ENCODE measurements around the gene TMEM156.

TMEM156 gene, protein sequence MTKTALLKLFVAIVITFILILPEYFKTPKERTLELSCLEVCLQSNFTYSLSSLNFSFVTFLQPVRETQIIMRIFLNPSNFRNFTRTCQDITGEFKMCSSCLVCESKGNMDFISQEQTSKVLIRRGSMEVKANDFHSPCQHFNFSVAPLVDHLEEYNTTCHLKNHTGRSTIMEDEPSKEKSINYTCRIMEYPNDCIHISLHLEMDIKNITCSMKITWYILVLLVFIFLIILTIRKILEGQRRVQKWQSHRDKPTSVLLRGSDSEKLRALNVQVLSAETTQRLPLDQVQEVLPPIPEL

GRCh38 chr4:39032218-39033085, at the start of gene TMEM156:
TMEM156 (minus strand) TSS chr4:39032409; CDS start chr4:39032313, 96 bp downstream.
- no peaks in the 10 kb centered on the region for H3K36me3 ChIP-seq (ENCODE audit: control insufficient read depth in 1 of 2, insufficient read depth in 2 of 2, low read length in 2 of 2)
- H3K27ac ChIP-seq (ENCODE audit: low read length), result peak within 1 kb of the TSS; percentile 45
- no peaks in the 10 kb centered on the region for H3K27me3 ChIP-seq (ENCODE audit: low read depth, low read length)
- H3K9me3 ChIP-seq (ENCODE audit: control insufficient read depth in 1 of 2, low read length in 2 of 2), result no peaks in the 10 kb centered on the region
- H3K4me1 ChIP-seq (ENCODE audit: control insufficient read depth in 1 of 2, insufficient read depth in 2 of 2, low read length in 2 of 2), result peaks cover 0 to 3% of the 10 kb centered on the region in 2 donors
- no peak within 1 kb of the TSS for H3K4me3 ChIP-seq (ENCODE audit: low read depth in 1 of 2, low read length in 2 of 2)

GRCh38 chr4:39078829-39079228, 46.6 kb upstream of the TMEM156 start:
- Histone ChIP-seq H3K27ac (ENCODE audit: low read length) (no peak overlapping the region), H3K27me3 (ENCODE audit: low read depth, low read length) (no peaks in the 10 kb centered on the region), H3K4me1 (ENCODE audit: control insufficient read depth in 1 of 2, insufficient read depth in 2 of 2, low read length in 2 of 2) (no peaks in the 10 kb centered on the region), H3K4me3 (ENCODE audit: low read depth in 1 of 2, low read length in 2 of 2) (no peak overlapping the region), H3K9me3 (ENCODE audit: control insufficient read depth in 1 of 2, low read length in 2 of 2) (no peaks in the 10 kb centered on the region), H3K36me3 (ENCODE audit: control insufficient read depth in 1 of 2, insufficient read depth in 2 of 2, low read length in 2 of 2) (peaks cover 5 to 16% of the 10 kb centered on the region in 2 donors)

DNA sequence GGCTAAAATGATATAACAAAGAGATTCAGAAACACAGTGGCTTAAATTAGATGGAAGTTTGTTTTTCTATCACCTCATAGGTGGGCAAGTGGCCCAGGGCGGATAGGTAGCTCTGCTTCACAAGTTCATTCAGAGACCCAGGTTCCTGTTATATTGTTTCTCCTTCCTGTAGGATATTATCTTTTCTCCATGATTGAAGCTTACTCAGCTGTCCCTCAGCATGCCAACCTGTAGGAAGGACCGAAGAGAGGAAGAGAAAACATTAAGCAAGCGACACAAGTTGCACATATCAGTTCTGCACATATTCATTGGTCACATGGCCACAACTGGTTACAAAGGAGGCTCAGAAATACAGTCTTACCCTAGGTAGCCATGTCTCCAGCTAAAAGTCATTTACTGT, 36.7 kb upstream of the TMEM156 start:
- Histone ChIP-seq H3K9me3 (ENCODE audit: control insufficient read depth in 1 of 2, low read length in 2 of 2) (no peaks in the 10 kb centered on the region), H3K4me3 (ENCODE audit: low read depth in 1 of 2, low read length in 2 of 2) (no peak overlapping the region), H3K36me3 (ENCODE audit: control insufficient read depth in 1 of 2, insufficient read depth in 2 of 2, low read length in 2 of 2) (no peaks in the 10 kb centered on the region), H3K4me1 (ENCODE audit: control insufficient read depth in 1 of 2, insufficient read depth in 2 of 2, low read length in 2 of 2) (no peaks in the 10 kb centered on the region), H3K27me3 (ENCODE audit: low read depth, low read length) (no peaks in the 10 kb centered on the region), H3K27ac (ENCODE audit: low read length) (no peak overlapping the region)

DNA sequence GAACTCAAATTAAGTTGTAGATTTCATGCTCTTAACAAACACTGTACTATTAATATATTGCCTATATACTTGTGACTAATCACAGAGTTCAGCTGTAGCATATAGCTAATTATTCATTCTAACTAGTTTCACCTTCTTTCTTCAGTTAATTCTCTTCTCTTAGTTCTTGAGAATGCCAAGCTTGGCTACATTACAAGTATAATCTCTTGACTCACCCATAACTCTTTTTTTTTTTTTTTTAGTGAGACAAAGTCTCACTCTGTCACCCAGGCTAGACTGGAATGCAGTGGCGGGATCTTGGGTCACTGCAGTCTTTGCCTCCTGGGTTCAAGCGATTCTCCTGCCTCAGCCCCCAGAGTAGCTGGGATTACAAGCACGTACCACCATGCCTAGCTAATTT, 35.2 kb upstream of the TMEM156 start:
- H3K4me3 ChIP-seq (ENCODE audit: low read depth in 1 of 2, low read length in 2 of 2), result no peak overlapping the region
- H3K27me3 ChIP-seq (ENCODE audit: low read depth, low read length), result no peaks in the 10 kb centered on the region
- no peaks in the 10 kb centered on the region for H3K9me3 ChIP-seq (ENCODE audit: control insufficient read depth in 1 of 2, low read length in 2 of 2)
- no peak overlapping the region for H3K27ac ChIP-seq (ENCODE audit: low read length)
- no peaks in the 10 kb centered on the region for H3K36me3 ChIP-seq (ENCODE audit: control insufficient read depth in 1 of 2, insufficient read depth in 2 of 2, low read length in 2 of 2)
- H3K4me1 ChIP-seq (ENCODE audit: control insufficient read depth in 1 of 2, insufficient read depth in 2 of 2, low read length in 2 of 2), result peaks cover 0 to 8% of the 10 kb centered on the region in 2 donors

- no peak overlapping the region for H3K27ac ChIP-seq (ENCODE audit: low read length)
- no peaks in the 10 kb centered on the region for H3K9me3 ChIP-seq (ENCODE audit: control insufficient read depth in 1 of 2, low read length in 2 of 2)
- H3K27me3 ChIP-seq (ENCODE audit: low read depth, low read length), result no peaks in the 10 kb centered on the region
- no peaks in the 10 kb centered on the region for H3K36me3 ChIP-seq (ENCODE audit: control insufficient read depth in 1 of 2, insufficient read depth in 2 of 2, low read length in 2 of 2)
- H3K4me3 ChIP-seq (ENCODE audit: low read depth in 1 of 2, low read length in 2 of 2), result no peak overlapping the region
- peaks cover 0 to 12% of the 10 kb centered on the region in 2 donors for H3K4me1 ChIP-seq (ENCODE audit: control insufficient read depth in 1 of 2, insufficient read depth in 2 of 2, low read length in 2 of 2)
Observed at GRCh38 chr4:39067031-39067430, 34.8 kb upstream of the TMEM156 start.

DNA sequence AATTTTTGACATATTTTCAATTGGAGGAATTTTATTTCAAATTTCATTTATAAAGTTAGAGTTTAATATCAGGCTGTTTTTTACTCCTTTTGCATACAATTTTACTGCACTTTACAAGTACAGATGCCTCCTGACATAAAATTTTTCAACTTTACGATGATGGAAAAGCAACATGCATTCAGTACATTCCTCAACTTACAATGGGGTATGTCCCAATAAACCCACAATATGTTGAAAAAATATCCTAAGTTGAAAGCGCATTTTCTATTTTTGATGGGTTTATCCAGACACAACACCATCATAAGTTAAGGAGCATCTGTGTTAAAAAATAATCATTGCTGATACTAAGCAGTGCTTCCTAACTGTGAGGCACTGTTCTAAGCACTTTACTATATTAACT, 34.2 kb upstream of the TMEM156 start:
- H3K4me3 ChIP-seq (ENCODE audit: low read depth in 1 of 2, low read length in 2 of 2), result no peak overlapping the region
- H3K9me3 ChIP-seq (ENCODE audit: control insufficient read depth in 1 of 2, low read length in 2 of 2), result no peaks in the 10 kb centered on the region

GRCh38 chr4:39063430-39063829, 31.2 kb upstream of the TMEM156 start:
- H3K9me3 ChIP-seq (ENCODE audit: control insufficient read depth in 1 of 2, low read length in 2 of 2), result no peaks in the 10 kb centered on the region
- no peaks in the 10 kb centered on the region for H3K27me3 ChIP-seq (ENCODE audit: low read depth, low read length)
- H3K4me3 ChIP-seq (ENCODE audit: low read depth in 1 of 2, low read length in 2 of 2), result no peak overlapping the region
- H3K4me1 ChIP-seq (ENCODE audit: control insufficient read depth in 1 of 2, insufficient read depth in 2 of 2, low read length in 2 of 2), result peaks cover 0 to 28% of the 10 kb centered on the region in 2 donors
- no peak overlapping the region for H3K27ac ChIP-seq (ENCODE audit: low read length)
- no peaks in the 10 kb centered on the region for H3K36me3 ChIP-seq (ENCODE audit: control insufficient read depth in 1 of 2, insufficient read depth in 2 of 2, low read length in 2 of 2)

More for the DNA sequence above, 34.2 kb upstream of the TMEM156 start:
- H3K27me3 ChIP-seq (ENCODE audit: low read depth, low read length), result no peaks in the 10 kb centered on the region
- no peak overlapping the region for H3K27ac ChIP-seq (ENCODE audit: low read length)
- H3K4me1 ChIP-seq (ENCODE audit: control insufficient read depth in 1 of 2, insufficient read depth in 2 of 2, low read length in 2 of 2), result peaks cover 0 to 17% of the 10 kb centered on the region in 2 donors
- H3K36me3 ChIP-seq (ENCODE audit: control insufficient read depth in 1 of 2, insufficient read depth in 2 of 2, low read length in 2 of 2), result no peaks in the 10 kb centered on the region

DNA sequence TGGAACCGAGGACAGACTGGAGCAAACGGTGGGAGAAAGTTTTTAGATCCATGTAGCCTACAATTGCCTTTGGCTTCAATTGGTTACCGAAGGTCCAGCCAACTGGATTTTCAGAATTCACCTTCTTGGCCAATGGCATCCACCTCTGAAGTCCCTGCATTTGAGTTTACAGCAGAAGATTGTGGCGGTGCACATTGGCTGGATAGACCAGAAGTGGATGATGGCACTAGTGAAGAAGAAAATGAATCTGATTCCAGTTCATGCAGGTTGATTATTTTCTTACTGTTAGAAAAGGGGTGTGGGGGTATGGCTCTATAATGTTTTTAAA, 30.5 kb upstream of the TMEM156 start:
- no peaks in the 10 kb centered on the region for H3K9me3 ChIP-seq (ENCODE audit: control insufficient read depth in 1 of 2, low read length in 2 of 2)
- no peak overlapping the region for H3K4me3 ChIP-seq (ENCODE audit: low read depth in 1 of 2, low read length in 2 of 2)
- H3K36me3 ChIP-seq (ENCODE audit: control insufficient read depth in 1 of 2, insufficient read depth in 2 of 2, low read length in 2 of 2), result no peaks in the 10 kb centered on the region
- peaks cover 0 to 28% of the 10 kb centered on the region in 2 donors for H3K4me1 ChIP-seq (ENCODE audit: control insufficient read depth in 1 of 2, insufficient read depth in 2 of 2, low read length in 2 of 2)
- H3K27me3 ChIP-seq (ENCODE audit: low read depth, low read length), result no peaks in the 10 kb centered on the region
- no peak overlapping the region for H3K27ac ChIP-seq (ENCODE audit: low read length)

- H3K4me3 ChIP-seq (ENCODE audit: low read depth in 1 of 2, low read length in 2 of 2), result no peak within 1 kb of the TSS
- no peak within 1 kb of the TSS for H3K27ac ChIP-seq (ENCODE audit: low read length)
- no peaks in the 10 kb centered on the region for H3K36me3 ChIP-seq (ENCODE audit: control insufficient read depth in 1 of 2, insufficient read depth in 2 of 2, low read length in 2 of 2)
- no peaks in the 10 kb centered on the region for H3K9me3 ChIP-seq (ENCODE audit: control insufficient read depth in 1 of 2, low read length in 2 of 2)
- H3K27me3 ChIP-seq (ENCODE audit: low read depth, low read length), result no peaks in the 10 kb centered on the region
- peaks cover 0 to 28% of the 10 kb centered on the region in 2 donors for H3K4me1 ChIP-seq (ENCODE audit: control insufficient read depth in 1 of 2, insufficient read depth in 2 of 2, low read length in 2 of 2)
Observed at GRCh38 chr4:39062094-39062769, 30.0 kb upstream of the TMEM156 start, which contains the start of gene KLHL5. KLHL5 (plus strand) TSS chr4:39062232; CDS start chr4:39062653, 421 bp downstream.

- Histone ChIP-seq H3K4me3 (ENCODE audit: low read depth in 1 of 2, low read length in 2 of 2) (no peak overlapping the region), H3K4me1 (ENCODE audit: control insufficient read depth in 1 of 2, insufficient read depth in 2 of 2, low read length in 2 of 2) (peaks cover 0 to 28% of the 10 kb centered on the region in 2 donors), H3K27ac (ENCODE audit: low read length) (no peak overlapping the region), H3K9me3 (ENCODE audit: control insufficient read depth in 1 of 2, low read length in 2 of 2) (no peaks in the 10 kb centered on the region), H3K36me3 (ENCODE audit: control insufficient read depth in 1 of 2, insufficient read depth in 2 of 2, low read length in 2 of 2) (no peaks in the 10 kb centered on the region), H3K27me3 (ENCODE audit: low read depth, low read length) (no peaks in the 10 kb centered on the region)
Observed at GRCh38 chr4:39061457-39061856, 29.2 kb upstream of the TMEM156 start.

DNA sequence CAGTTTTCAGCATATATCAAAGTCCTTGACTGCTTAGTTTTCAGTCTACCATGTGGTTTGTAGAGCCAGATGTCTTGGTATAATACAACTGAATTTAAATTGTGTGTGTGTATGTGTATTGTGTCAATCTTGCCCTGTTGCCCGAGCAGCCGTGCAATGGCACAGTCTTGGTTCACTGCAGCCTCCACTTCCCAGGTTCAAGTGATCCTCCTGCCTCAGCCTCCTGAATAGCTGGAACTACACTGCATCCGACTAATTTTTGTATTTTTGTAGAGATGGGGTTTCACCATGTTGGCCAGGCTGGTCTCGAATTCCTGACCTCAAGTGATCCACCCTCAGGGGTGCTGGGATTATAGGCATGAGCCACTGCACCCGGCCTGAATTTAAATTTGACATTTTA, 23.8 kb upstream of the TMEM156 start:
- no peaks in the 10 kb centered on the region for H3K9me3 ChIP-seq (ENCODE audit: control insufficient read depth in 1 of 2, low read length in 2 of 2)
- H3K27me3 ChIP-seq (ENCODE audit: low read depth, low read length), result no peaks in the 10 kb centered on the region
- H3K36me3 ChIP-seq (ENCODE audit: control insufficient read depth in 1 of 2, insufficient read depth in 2 of 2, low read length in 2 of 2), result no peaks in the 10 kb centered on the region
- peaks cover 0 to 13% of the 10 kb centered on the region in 2 donors for H3K4me1 ChIP-seq (ENCODE audit: control insufficient read depth in 1 of 2, insufficient read depth in 2 of 2, low read length in 2 of 2)
- no peak overlapping the region for H3K27ac ChIP-seq (ENCODE audit: low read length)
- no peak overlapping the region for H3K4me3 ChIP-seq (ENCODE audit: low read depth in 1 of 2, low read length in 2 of 2)
